ENCODE measurements around the gene RP2.

The RP2 gene

DNA sequence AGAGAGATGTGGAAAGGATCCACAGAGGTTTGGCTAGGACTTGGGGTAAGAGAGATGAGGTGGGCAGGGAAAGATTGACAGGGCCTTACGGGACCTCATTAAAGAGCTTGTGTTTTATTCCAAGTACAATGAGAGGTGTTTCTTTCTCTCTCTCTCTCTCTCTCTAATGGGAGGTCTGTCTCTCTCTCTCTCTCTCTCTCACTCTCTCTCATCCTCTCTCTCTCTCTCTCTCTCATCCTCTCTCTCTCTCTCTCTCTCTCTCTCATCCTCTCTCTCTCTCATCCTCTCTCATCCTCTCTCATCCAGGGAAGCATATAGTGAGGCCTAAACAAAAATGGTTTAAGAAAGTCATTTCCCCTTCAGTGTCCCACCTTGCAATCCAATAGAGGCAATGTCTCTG lies 80.8 kb downstream of the RP2 start:
- DNase-seq (ENCODE audit: low read depth in 2 of 3, low spot score in 2 of 3) = no peak

GRCh38 chrX:46918434-46918833 lies 81.6 kb downstream of the RP2 start:
- no peak for DNase-seq (ENCODE audit: low read depth in 2 of 3, low spot score in 2 of 3)

- no peak for DNase-seq (ENCODE audit: low read depth in 2 of 3, low spot score in 2 of 3)
Observed at GRCh38 chrX:46920235-46920634, 83.4 kb downstream of the RP2 start.

DNA sequence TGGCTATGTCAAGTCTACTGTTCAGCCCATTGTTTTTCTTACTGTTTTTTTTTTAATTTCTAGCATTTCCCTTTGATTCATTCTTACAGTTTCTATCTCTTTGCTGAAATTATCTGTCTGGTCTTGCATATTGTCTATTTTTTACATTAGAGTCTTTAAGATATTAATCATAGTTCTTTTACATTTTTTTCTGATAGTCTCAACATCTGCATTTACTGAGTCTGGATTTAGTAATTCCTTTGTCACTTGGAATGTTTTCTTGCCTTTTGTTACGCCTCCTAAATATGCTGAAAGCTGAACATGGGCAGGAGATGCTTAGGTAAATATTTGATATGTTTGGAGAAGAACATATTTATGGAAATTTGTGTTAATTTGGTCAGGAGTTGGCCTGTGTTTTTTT lies 85.8 kb downstream of the RP2 start:
- DNase-seq (ENCODE audit: low read depth in 2 of 3, low spot score in 2 of 3) = no peak

GRCh38 chrX:46927718-46928117 lies 90.9 kb downstream of the RP2 start:
- no peak for DNase-seq (ENCODE audit: low read depth in 2 of 3, low spot score in 2 of 3)

DNA sequence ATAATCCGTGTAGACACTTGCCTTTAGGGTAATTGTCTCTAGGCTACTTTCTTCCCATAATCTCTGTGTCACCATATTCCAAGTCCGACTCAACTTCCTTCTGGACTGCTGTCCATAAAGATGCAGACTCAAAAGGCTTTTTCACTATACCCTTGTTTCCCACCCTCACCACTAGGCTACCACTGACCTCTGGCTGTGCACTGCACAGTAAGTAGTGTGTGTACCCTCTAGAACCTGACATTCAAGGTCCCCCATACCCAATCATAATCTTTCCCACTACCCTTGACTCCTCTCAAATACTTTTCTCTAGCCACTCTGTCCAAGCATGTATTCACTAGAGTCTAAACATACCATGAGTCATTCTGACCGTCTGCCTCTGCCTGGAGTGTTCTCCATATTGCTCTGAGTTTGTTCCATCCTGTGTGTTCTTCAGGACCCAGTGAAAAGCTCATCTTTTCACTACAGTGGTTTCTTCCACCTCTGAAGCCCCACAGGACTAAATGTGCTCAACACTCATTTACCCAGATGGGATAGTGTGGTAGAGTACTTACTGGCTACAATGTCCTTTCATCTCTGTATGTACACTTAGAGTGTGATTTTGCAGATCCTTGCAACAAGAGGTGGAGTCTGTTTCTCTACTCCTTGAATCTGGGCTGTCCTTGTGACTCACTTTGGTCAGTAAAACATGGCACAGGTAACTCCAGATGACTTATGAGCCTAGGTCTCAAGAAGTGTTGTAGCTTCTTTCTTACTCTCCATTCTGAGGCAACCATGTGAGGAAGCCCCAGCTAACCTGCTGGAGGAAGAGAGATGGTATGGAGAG lies 92.8 kb downstream of the RP2 start:
- no peak for DNase-seq (ENCODE audit: low read depth in 2 of 3, low spot score in 2 of 3)

All from activated CD8-positive, alpha-beta memory T cell treated with anti-CD3 and anti-CD28 coated beads for 48 hours (primary cell).